H1 (cell line): ENCODE data around the gene COL6A1. TPM values are rescaled to one million over a fixed set of nuclear protein-coding genes. Genes with fewer than 3 reads are reported as not detected.

Experiments used
- CTCF ChIA-PET: fragments of 300-600 bp; sonication (Branson Sonifier 250); formaldehyde crosslinking; loops from one replicate; lab custom pipeline; 2021; ENCODE audit not compliant: partially characterized antibody; lab: Charles Lee
- POLR2A ChIA-PET: fragments of 300-600 bp; sonication (Branson Sonifier 250); formaldehyde crosslinking; loops from one replicate; lab custom pipeline; 2021; ENCODE audit warnings: inconsistent platforms; ENCODE audit not compliant: partially characterized antibody; lab: Charles Lee
- DNase-seq, 2 experiments: peaks; one replicate each; pipeline versions ENCODE4 v3.0.0 to v3.0.0-alpha.2; 2010 to 2022; ENCODE audit warnings: low spot score in 2 of 2, low read depth in 1 of 2, mixed read lengths in 1 of 2
- FAIRE-seq: peaks from 2 replicates; lab custom pipeline; 2011; peaks lifted over from hg19 to GRCh38; lab: Jason Lieb, UNC
- H2AFZ ChIP-seq: 2 replicates; pipeline ENCODE4 v1.8.1; 2012; ENCODE audit warnings: low read length, inconsistent platforms
- H2AK5ac ChIP-seq: 2 replicates; pipeline ENCODE4 v1.6.1; 2013; ENCODE audit warnings: low read depth, low read length
- H2BK120ac ChIP-seq: replicated peaks from 2 replicates; pipeline ENCODE3; 2013; ENCODE audit warnings: low read depth, low read length, inconsistent platforms
- H2BK12ac ChIP-seq: 2 replicates; pipeline ENCODE4 v1.6.1; 2013; ENCODE audit warnings: low read depth, low read length
- H2BK15ac ChIP-seq: 2 replicates; pipeline ENCODE4 v1.6.1; 2013; ENCODE audit warnings: low read length
- H2BK20ac ChIP-seq: 2 replicates; pipeline ENCODE4 v1.6.1; 2013; ENCODE audit warnings: low read length
- H2BK5ac ChIP-seq: 2 replicates; pipeline ENCODE4 v1.6.1; 2013; ENCODE audit warnings: low read depth, low read length
- H3K14ac ChIP-seq: 2 replicates; pipeline ENCODE4 v1.6.1; 2013; ENCODE audit warnings: inconsistent platforms; ENCODE audit not compliant: insufficient read length
- H3K18ac ChIP-seq: 2 replicates; pipeline ENCODE4 v1.6.1; 2013; ENCODE audit warnings: low read length; ENCODE audit errors: extremely low read depth
- H3K23ac ChIP-seq: 2 replicates; pipeline ENCODE4 v1.6.1; 2013; ENCODE audit warnings: inconsistent platforms; ENCODE audit not compliant: insufficient read length
- H3K23me2 ChIP-seq: 2 replicates; pipeline ENCODE4 v1.6.1; 2013; ENCODE audit warnings: low read depth, low read length
- H3K27ac ChIP-seq: 2 replicates; pipeline ENCODE4 v1.6.1; 2011; ENCODE audit warnings: low read depth, low read length, inconsistent platforms
- H3K27me3 ChIP-seq, 4 experiments: replicated peaks in 1 of 4; 1 replicate in 1 of 4; 2 replicates in 3 of 4; pipeline versions ENCODE4 v1.6.1 to v1.8.1; 2011 to 2013; ENCODE audit warnings: low read length in 3 of 4, mild to moderate bottlenecking in 3 of 4, inconsistent platforms in 2 of 4, mixed read lengths in 2 of 4, moderate library complexity in 1 of 4; ENCODE audit not compliant: control insufficient read depth in 3 of 4, insufficient read depth in 3 of 4; ENCODE audit errors: extremely low read depth in 1 of 4
- H3K36me3 ChIP-seq, 4 experiments: 2 replicates each; pipeline versions ENCODE4 v1.6.1 to v1.8.1; 2011 to 2013; ENCODE audit warnings: mild to moderate bottlenecking in 4 of 4, low read length in 3 of 4, moderate library complexity in 2 of 4, control low read depth in 1 of 4, inconsistent platforms in 1 of 4; ENCODE audit not compliant: insufficient read depth in 4 of 4, control insufficient read depth in 2 of 4
- H3K4ac ChIP-seq: replicated peaks from 2 replicates; pipeline ENCODE3; 2013; ENCODE audit warnings: low read length, low read depth, mixed read lengths, inconsistent platforms; ENCODE audit not compliant: insufficient read length
- H3K4me1 ChIP-seq, 4 experiments: replicated peaks in 1 of 4; 1 replicate in 1 of 4; 2 replicates in 3 of 4; pipeline versions ENCODE4 v1.6.1 to v1.8.1; 2011 to 2013; ENCODE audit warnings: low read length in 3 of 4, inconsistent platforms in 2 of 4, mixed read lengths in 1 of 4; ENCODE audit not compliant: insufficient read depth in 4 of 4, control insufficient read depth in 3 of 4
- H3K4me2 ChIP-seq, 2 experiments: 2 replicates each; pipeline versions ENCODE4 v1.6.1 to v1.8.1; 2011 to 2013; ENCODE audit warnings: low read depth in 2 of 2, low read length in 2 of 2, control low read depth in 1 of 2, inconsistent platforms in 1 of 2, mild to moderate bottlenecking in 1 of 2; ENCODE audit not compliant: insufficient read depth in 1 of 2
- H3K4me3 ChIP-seq, 4 experiments: fragments of 200-600, 300-600 bp in 1 of 4; sonication (generic), shearing (Covaris generic), sonication (Bioruptor Twin) in 1 of 4; 2 replicates each; pipeline versions ENCODE4 v1.5.1 to v1.8.1; 2011 to 2016; ENCODE audit warnings: low read length in 4 of 4, low read depth in 3 of 4, control low read depth in 2 of 4, inconsistent platforms in 2 of 4, mild to moderate bottlenecking in 2 of 4, mixed read lengths in 1 of 4, moderate library complexity in 1 of 4; ENCODE audit not compliant: insufficient read depth in 2 of 4; ENCODE audit errors: extremely low read depth in 1 of 4
- H3K56ac ChIP-seq: replicated peaks from 2 replicates; pipeline ENCODE3; 2013; ENCODE audit warnings: low read depth, mild to moderate bottlenecking, mixed read lengths, low read length, inconsistent platforms; ENCODE audit not compliant: insufficient read length
- H3K79me1 ChIP-seq: 2 replicates; pipeline ENCODE4 v1.6.1; 2013; ENCODE audit warnings: low read depth, low read length, control low read depth
- H3K79me2 ChIP-seq, 2 experiments: 2 replicates each; pipeline versions ENCODE4 v1.6.1 to v1.8.1; 2012 to 2013; ENCODE audit warnings: low read length in 2 of 2, mild to moderate bottlenecking in 2 of 2, inconsistent platforms in 1 of 2; ENCODE audit not compliant: insufficient read depth in 2 of 2, control insufficient read depth in 1 of 2
- H3K9ac ChIP-seq, 4 experiments: replicated peaks in 1 of 4; 1 replicate in 1 of 4; 2 replicates in 3 of 4; pipeline versions ENCODE4 v1.6.1 to v1.8.1; 2011 to 2013; ENCODE audit warnings: low read depth in 3 of 4, low read length in 3 of 4, control low read depth in 2 of 4, mild to moderate bottlenecking in 2 of 4, moderate library complexity in 2 of 4, inconsistent platforms in 1 of 4; ENCODE audit errors: extremely low read depth in 1 of 4
- H3K9me3 ChIP-seq, 2 experiments: 2 replicates each; pipeline versions ENCODE4 v1.6.1 to v1.8.1; 2012 to 2013; ENCODE audit warnings: mild to moderate bottlenecking in 2 of 2, moderate library complexity in 2 of 2, control low read depth in 1 of 2, inconsistent platforms in 1 of 2, low read depth in 1 of 2, low read length in 1 of 2, mixed read lengths in 1 of 2; ENCODE audit not compliant: insufficient read depth in 2 of 2
- H4K20me1 ChIP-seq, 2 experiments: replicated peaks in 1 of 2; 2 replicates each; pipeline versions ENCODE3 to v1.8.1; 2011 to 2013; ENCODE audit warnings: inconsistent platforms in 2 of 2, low read length in 2 of 2, mild to moderate bottlenecking in 1 of 2; ENCODE audit not compliant: insufficient read depth in 2 of 2, control insufficient read depth in 1 of 2
- H4K5ac ChIP-seq: 2 replicates; pipeline ENCODE4 v1.6.1; 2013; ENCODE audit warnings: low read length, low read depth, mixed read lengths, inconsistent platforms; ENCODE audit not compliant: insufficient read length
- H4K8ac ChIP-seq: 2 replicates; pipeline ENCODE4 v1.8.0; 2013; ENCODE audit warnings: mild to moderate bottlenecking, moderate library complexity, low read length, inconsistent platforms; ENCODE audit not compliant: insufficient read depth; ENCODE audit errors: extremely low read depth
- H4K91ac ChIP-seq: replicated peaks from 2 replicates; pipeline ENCODE3; 2013; ENCODE audit warnings: low read length, mixed read lengths, inconsistent platforms; ENCODE audit not compliant: insufficient read length
- CBX8 ChIP-seq: fragments of 300-800, 300-1000 bp; sonication (generic); IDR thresholded peaks from 2 replicates; pipeline ENCODE4 v1.7.1; 2016; ENCODE audit warnings: low read depth, low read length, borderline replicate concordance
- CHD1 ChIP-seq: IDR thresholded peaks from 2 replicates; pipeline ENCODE4 v1.6.1; 2012; ENCODE audit warnings: low read depth, low read length, improper control_type of control experiment
- NRF1 ChIP-seq: IDR thresholded peaks from 2 replicates; pipeline ENCODE4 v1.6.1; 2011; ENCODE audit warnings: mild to moderate bottlenecking, low read depth, low read length, improper control_type of control experiment
- PHF8 ChIP-seq: fragments of 200-600 bp; sonication (generic); conservative IDR thresholded peaks from 2 replicates; pipeline ENCODE4 v1.7.1; 2012; ENCODE audit warnings: low read depth, mild to moderate bottlenecking, inconsistent platforms, low read length, moderate library complexity
- POU5F1 ChIP-seq: IDR thresholded peaks from 2 replicates; pipeline ENCODE4 v1.6.1; 2011; ENCODE audit warnings: low read depth, mild to moderate bottlenecking, low read length, moderate library complexity
- TAF7 ChIP-seq: optimal IDR thresholded peaks from 2 replicates; pipeline ENCODE3; 2011; ENCODE audit warnings: low read depth, mild to moderate bottlenecking, inconsistent platforms, low read length, moderate library complexity, borderline replicate concordance
- TBP ChIP-seq: IDR thresholded peaks from 2 replicates; pipeline ENCODE4 v1.6.1; 2011; ENCODE audit warnings: low read depth, low read length, improper control_type of control experiment
- WGBS, 2 experiments: shearing (Covaris generic) in 1 of 2; methylation state at CpG; one replicate each; pipeline versions ENCODE4 v1.1.6 to v1.1.7; 2013 to 2015; ENCODE audit warnings: low lambda C conversion rate in 2 of 2, mixed read lengths in 2 of 2, inconsistent platforms in 1 of 2, low coverage in 1 of 2, missing lambda C conversion rate in 1 of 2; ENCODE audit not compliant: insufficient replicate concordance in 2 of 2, insufficient coverage in 1 of 2, insufficient read length in 1 of 2; ENCODE audit errors: extremely low coverage in 1 of 2, missing lambda C conversion rate in 1 of 2; 5-methylcytosine and 5-hydroxymethylcytosine counted together
- polyA plus RNA-seq, 7 experiments: library from polyadenylated mRNA; depleted of rRNA in 3 of 7; stranded (reverse) in 5 of 7; unstranded in 2 of 7; fragments of >200 nt in 5 of 7; fragments of 200-250 nt in 2 of 7; gene quantifications; 1 replicate in 5 of 7; 2 replicates in 1 of 7; 4 replicates in 1 of 7; pipeline versions ENCODE4 v1.2.1 to v1.2.3, GENCODE V29; 2011 to 2013; ENCODE audit warnings: missing spikeins in 2 of 7, mixed read lengths in 2 of 7
- total RNA-seq: library from RNA; stranded (reverse); fragmentation: NEBNext Ultra II Directional; extraction: Animal tissue kit (Norgen Biotek cat#: 25700); gene quantifications from 2 replicates; pipeline ENCODE4 v1.2.1, GENCODE V29; 2021

COL6A1 gene
- total and polyA plus RNA-seq, 2 of the 8 experiments (the other 6 are each of a cell fraction or from before 2014, with no cell fraction given), result 100 to 115 TPM

DNA sequence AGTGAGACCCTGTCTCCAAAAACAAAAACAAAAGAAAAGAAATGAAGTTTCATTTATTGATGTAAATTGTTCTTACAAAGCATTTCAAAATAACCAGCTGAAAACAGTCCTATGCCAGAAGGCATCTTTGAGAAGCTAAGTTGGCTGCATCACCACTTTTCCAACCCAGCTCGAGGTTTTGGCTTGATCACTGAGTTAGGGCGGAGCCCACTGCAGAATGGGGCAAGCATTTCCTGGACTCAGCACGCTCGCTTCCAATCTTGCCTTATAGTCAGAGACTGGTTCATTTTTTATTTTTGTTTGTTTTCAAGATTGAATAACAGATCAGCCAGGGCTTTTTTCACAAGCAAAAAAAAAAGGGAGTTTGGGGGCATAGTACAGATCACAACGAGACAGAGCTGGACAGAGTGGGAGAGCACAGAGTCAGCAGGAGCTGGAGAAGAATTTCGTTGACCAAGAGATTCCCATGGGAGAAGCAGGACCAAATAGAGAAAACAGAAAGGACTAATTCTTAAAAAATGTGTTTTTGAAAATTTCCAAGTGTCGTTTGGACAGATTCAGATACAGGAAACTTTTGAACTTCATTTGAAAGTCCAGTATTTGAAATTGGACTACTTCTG, 23.5 kb upstream of the COL6A1 start:
- FAIRE-seq (no peak), DNase-seq (no peak)
- Histone ChIP-seq H3K9me3 (peaks cover 35 to 39% of the 10 kb centered on the region in 2 experiments), H4K5ac (no peak overlapping the region), H3K4me1 (no peaks in the 10 kb centered on the region; a peak in 1 of 7 replicates), H4K8ac (no peak overlapping the region), H4K91ac (no peak overlapping the region), H3K9ac (no peak overlapping the region), H3K23me2 (no peaks in the 10 kb centered on the region), H3K27me3 (no peaks in the 10 kb centered on the region), H2BK20ac (no peak overlapping the region), H2BK15ac (no peak overlapping the region), H3K4ac (no peak overlapping the region), H3K36me3 (no peaks in the 10 kb centered on the region), H3K27ac (no peak overlapping the region), H4K20me1 (no peaks in the 10 kb centered on the region), H3K79me2 (no peaks in the 10 kb centered on the region), H3K79me1 (no peaks in the 10 kb centered on the region), H2BK120ac (no peak overlapping the region), H3K4me3 (no peak overlapping the region), H2AFZ (no peak overlapping the region), H3K23ac (no peak overlapping the region), H2BK12ac (no peak overlapping the region), H3K4me2 (no peak overlapping the region), H3K18ac (no peak overlapping the region), H2BK5ac (no peak overlapping the region), H3K14ac (no peak overlapping the region), H3K56ac (no peak overlapping the region), H2AK5ac (no peak overlapping the region)
- ChIA-PET CTCF (interaction anchor here (0.8 to 1.6 kb wide), 5 partner anchors 10 to 186 kb away, joined by 3 to 5 read pairs (median 3); no protein-coding TSS in a partner anchor), POLR2A (no interaction called here)
- 89% methylated on average over 7 of the region's 7 CpGs; no CpG with 5 or more reads in 1 of the 2 experiments for WGBS, 2 experiments
- TF ChIP-seq CBX8 (no peak), NRF1 (no peak), TBP (no peak), POU5F1 (no peak), CHD1 (no peak), PHF8 (no peak), TAF7 (no peak)
